SK-N-SH treated with all-trans-retinoic acid at 6 μM for 48 hours (cell line): Measurements from ENCODE around the gene ERO1B.

Source experiments
- ATAC-seq: fragments of 200-7000 bp; cut with Tn5 transposase; 3 replicates; pipeline ENCODE4 v1.9.1; 2020; ENCODE audit warnings: mild to moderate bottlenecking, moderate library complexity
- ARNTL ChIP-seq: fragments of 450-650 bp; formaldehyde crosslinking; IDR thresholded peaks from 2 replicates; pipeline ENCODE4 v1.5.0; 2020; ENCODE audit warnings: low read depth, mild to moderate bottlenecking, moderate library complexity, borderline replicate concordance
- BACH2 ChIP-seq: fragments of 250-450 bp; sonication (Bioruptor Pico); IDR thresholded peaks from 2 replicates; pipeline ENCODE4 v1.9.0; 2021; ENCODE audit warnings: mild to moderate bottlenecking, borderline replicate concordance
- CREB5 ChIP-seq: fragments of 250-450 bp; sonication (Bioruptor Pico); IDR thresholded peaks from 2 replicates; pipeline ENCODE4 v1.5.1; 2020; ENCODE audit warnings: low read depth, mild to moderate bottlenecking, moderate library complexity
- CSDC2 ChIP-seq: fragments of 250-450 bp; sonication (Bioruptor Pico); IDR thresholded peaks from 2 replicates; pipeline ENCODE4 v1.5.0; 2020; ENCODE audit warnings: mild to moderate bottlenecking, moderate library complexity
- CSRNP3 ChIP-seq: fragments of 250-450 bp; sonication (Bioruptor Pico); IDR thresholded peaks from 2 replicates; pipeline ENCODE4 v1.5.1; 2021; ENCODE audit warnings: mild to moderate bottlenecking, moderate library complexity
- ESRRG ChIP-seq: fragments of 250-450 bp; sonication (Bioruptor Pico); IDR thresholded peaks from 2 replicates; pipeline ENCODE4 v1.6.1; 2021; ENCODE audit warnings: mild to moderate bottlenecking
- GLIS3 ChIP-seq: fragments of 250-450 bp; sonication (Bioruptor Pico); IDR thresholded peaks from 2 replicates; pipeline ENCODE4 v1.5.0; 2020; ENCODE audit warnings: mild to moderate bottlenecking, moderate library complexity
- ISL1 ChIP-seq: fragments of 250-450 bp; sonication (Bioruptor Pico); IDR thresholded peaks from 2 replicates; pipeline ENCODE4 v2.1.2; 2022; ENCODE audit warnings: mild to moderate bottlenecking, moderate library complexity
- POU6F1 ChIP-seq: fragments of 250-450 bp; sonication (Bioruptor Pico); IDR thresholded peaks from 2 replicates; pipeline ENCODE4 v1.8.0; 2021; ENCODE audit warnings: low read depth, mild to moderate bottlenecking, moderate library complexity, borderline replicate concordance
- PPARA ChIP-seq: fragments of 250-450 bp; sonication (Bioruptor Pico); IDR thresholded peaks from 2 replicates; pipeline ENCODE4 v1.5.0; 2020; ENCODE audit warnings: mild to moderate bottlenecking, borderline replicate concordance
- RARB ChIP-seq: fragments of 250-450 bp; sonication (Bioruptor Pico); IDR thresholded peaks from 2 replicates; pipeline ENCODE4 v1.8.0; 2021; ENCODE audit warnings: mild to moderate bottlenecking, moderate library complexity
- SNAI2 ChIP-seq: fragments of 250-450 bp; sonication (Bioruptor Pico); IDR thresholded peaks from 2 replicates; pipeline ENCODE4 v1.5.0; 2020; ENCODE audit warnings: mild to moderate bottlenecking, moderate library complexity
- TOX ChIP-seq: fragments of 250-450 bp; sonication (Bioruptor Pico); IDR thresholded peaks from 2 replicates; pipeline ENCODE4 v1.8.0; 2021; ENCODE audit warnings: mild to moderate bottlenecking, moderate library complexity, borderline replicate concordance
- TSHZ2 ChIP-seq: fragments of 250-450 bp; sonication (Bioruptor Pico); IDR thresholded peaks from 2 replicates; pipeline ENCODE4 v1.5.0; 2020; ENCODE audit warnings: mild to moderate bottlenecking, moderate library complexity
- ZC3H10 ChIP-seq: fragments of 250-450 bp; sonication (Bioruptor Pico); IDR thresholded peaks from 2 replicates; pipeline ENCODE4 v1.5.1; 2021; ENCODE audit warnings: mild to moderate bottlenecking, moderate library complexity
- ZFP3 ChIP-seq: fragments of 250-450 bp; sonication (Bioruptor Pico); IDR thresholded peaks from 2 replicates; pipeline ENCODE4 v1.5.0; 2020; ENCODE audit warnings: mild to moderate bottlenecking, moderate library complexity
- ZFP30 ChIP-seq: fragments of 450-650 bp; formaldehyde crosslinking; IDR thresholded peaks from 2 replicates; pipeline ENCODE4 v1.5.0; 2022; ENCODE audit warnings: mild to moderate bottlenecking, moderate library complexity
- ZNF565 ChIP-seq: fragments of 450-650 bp; formaldehyde crosslinking; conservative IDR thresholded peaks from 2 replicates; pipeline ENCODE4 v1.5.0; 2020; ENCODE audit warnings: low read depth, mild to moderate bottlenecking, moderate library complexity
- ZNF70 ChIP-seq: fragments of 450-650 bp; formaldehyde crosslinking; IDR thresholded peaks from 2 replicates; pipeline ENCODE4 v1.5.0; 2020; ENCODE audit warnings: mild to moderate bottlenecking, moderate library complexity
- ZNF8 ChIP-seq: fragments of 450-650 bp; formaldehyde crosslinking; IDR thresholded peaks from 2 replicates; pipeline ENCODE4 v1.5.0; 2020; ENCODE audit warnings: mild to moderate bottlenecking, moderate library complexity
- TF ChIP-seq, protein P1 (sequence below): fragments of 250-450 bp; sonication (Bioruptor Pico); IDR thresholded peaks from 2 replicates; pipeline ENCODE4 v1.8.0; 2020; ENCODE audit warnings: mild to moderate bottlenecking, moderate library complexity, borderline replicate concordance

The ERO1B gene

GRCh38 chr1:236259043-236259442 is 22.7 kb downstream of the ERO1B start:
- TF ChIP-seq POU6F1 (CRISPR knock-in tag) (no peak), PPARA (CRISPR knock-in tag) (no peak), GLIS3 (CRISPR knock-in tag) (no peak), ZC3H10 (CRISPR knock-in tag) (no peak), RARB (CRISPR knock-in tag) (no peak), TSHZ2 (CRISPR knock-in tag) (no peak), ZNF565 (CRISPR knock-in tag) (no peak), ZNF8 (CRISPR knock-in tag) (no peak), ZNF70 (CRISPR knock-in tag) (no peak), CREB5 (CRISPR knock-in tag) (no peak), ISL1 (CRISPR knock-in tag) (no peak), CSDC2 (CRISPR knock-in tag) (no peak), ZFP30 (CRISPR knock-in tag) (no peak)
- TF ChIP-seq, protein P1, sequence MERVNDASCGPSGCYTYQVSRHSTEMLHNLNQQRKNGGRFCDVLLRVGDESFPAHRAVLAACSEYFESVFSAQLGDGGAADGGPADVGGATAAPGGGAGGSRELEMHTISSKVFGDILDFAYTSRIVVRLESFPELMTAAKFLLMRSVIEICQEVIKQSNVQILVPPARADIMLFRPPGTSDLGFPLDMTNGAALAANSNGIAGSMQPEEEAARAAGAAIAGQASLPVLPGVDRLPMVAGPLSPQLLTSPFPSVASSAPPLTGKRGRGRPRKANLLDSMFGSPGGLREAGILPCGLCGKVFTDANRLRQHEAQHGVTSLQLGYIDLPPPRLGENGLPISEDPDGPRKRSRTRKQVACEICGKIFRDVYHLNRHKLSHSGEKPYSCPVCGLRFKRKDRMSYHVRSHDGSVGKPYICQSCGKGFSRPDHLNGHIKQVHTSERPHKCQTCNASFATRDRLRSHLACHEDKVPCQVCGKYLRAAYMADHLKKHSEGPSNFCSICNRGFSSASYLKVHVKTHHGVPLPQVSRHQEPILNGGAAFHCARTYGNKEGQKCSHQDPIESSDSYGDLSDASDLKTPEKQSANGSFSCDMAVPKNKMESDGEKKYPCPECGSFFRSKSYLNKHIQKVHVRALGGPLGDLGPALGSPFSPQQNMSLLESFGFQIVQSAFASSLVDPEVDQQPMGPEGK (CRISPR knock-in tag): no peak
- no peak for ATAC-seq

GRCh38 chr1:236258114-236258622 is 23.6 kb downstream of the ERO1B start:
- TF ChIP-seq ESRRG (CRISPR knock-in tag): no peak
- TF ChIP-seq ZNF70 (CRISPR knock-in tag): no peak
- TF ChIP-seq CREB5 (CRISPR knock-in tag): no peak
- no peak for TF ChIP-seq ISL1 (CRISPR knock-in tag)
- no peak for TF ChIP-seq POU6F1 (CRISPR knock-in tag)
- no peak for TF ChIP-seq RARB (CRISPR knock-in tag)
- no peak for TF ChIP-seq CSRNP3
- no peak for TF ChIP-seq TOX
- TF ChIP-seq ZNF8 (CRISPR knock-in tag): no peak
- no peak for TF ChIP-seq BACH2
- no peak for TF ChIP-seq ZFP30 (CRISPR knock-in tag)
- no peak for TF ChIP-seq PPARA (CRISPR knock-in tag)
- TF ChIP-seq SNAI2: no peak
- TF ChIP-seq ARNTL (CRISPR knock-in tag): no peak
- TF ChIP-seq ZFP3 (CRISPR knock-in tag): no peak
- ATAC-seq: no peak
